ENCODE data around the gene RPS15A. TPM values are rescaled to one million over a fixed set of nuclear protein-coding genes. Genes with fewer than 3 reads are reported as not detected.

RPS15A gene
- total RNA-seq, 2 donors from 2014 or later: 1,367 to 1,664 TPM

DNA sequence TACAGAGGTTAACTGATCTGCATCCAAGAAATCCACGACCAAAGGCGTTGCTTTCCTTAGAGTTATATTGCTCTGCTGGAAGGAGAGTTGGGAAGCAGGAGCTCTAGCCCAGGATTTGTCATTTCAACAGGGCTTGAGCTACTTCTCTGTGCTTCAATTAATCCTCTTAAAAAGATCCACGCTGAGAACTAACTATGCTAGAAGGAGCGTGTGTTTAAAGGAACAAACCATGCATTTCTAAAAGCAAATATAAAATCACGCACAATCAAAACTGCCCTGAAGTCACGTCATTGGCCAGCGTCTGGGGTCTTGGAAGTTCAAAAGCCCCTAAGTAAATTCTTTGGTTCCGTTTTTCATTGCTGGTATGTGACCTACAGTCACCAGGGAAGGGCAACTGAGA lies 10.2 kb upstream of the RPS15A start:
- peak overlapping the region; percentile 97 for H3K4me3 Mint-ChIP-seq
- H3K4me3 ChIP-seq (ENCODE audit: low read length): peak overlapping the region; percentile 96
- peaks cover 13% of the 10 kb centered on the region for H3K4me1 ChIP-seq (ENCODE audit: control insufficient read depth, insufficient read depth, low read length)
- no peaks in the 10 kb centered on the region for H3K27me3 Mint-ChIP-seq (ENCODE audit: insufficient read depth)
- no peaks in the 10 kb centered on the region for H3K27me3 ChIP-seq (ENCODE audit: control insufficient read depth, insufficient read depth, low read length, poor library complexity, severe bottlenecking)
- H3K36me3 Mint-ChIP-seq (ENCODE audit: low read depth): peaks cover 34% of the 10 kb centered on the region
- no peaks in the 10 kb centered on the region for H3K9me3 ChIP-seq (ENCODE audit: control insufficient read depth, low read length)
- peak overlapping the region; percentile 93 for H3K27ac Mint-ChIP-seq
- no peak for DNase-seq
- H3K9ac ChIP-seq (ENCODE audit: extremely low read depth, low read length, poor library complexity, severe bottlenecking): peak overlapping the region; percentile 93
- TF ChIP-seq, protein P1, sequence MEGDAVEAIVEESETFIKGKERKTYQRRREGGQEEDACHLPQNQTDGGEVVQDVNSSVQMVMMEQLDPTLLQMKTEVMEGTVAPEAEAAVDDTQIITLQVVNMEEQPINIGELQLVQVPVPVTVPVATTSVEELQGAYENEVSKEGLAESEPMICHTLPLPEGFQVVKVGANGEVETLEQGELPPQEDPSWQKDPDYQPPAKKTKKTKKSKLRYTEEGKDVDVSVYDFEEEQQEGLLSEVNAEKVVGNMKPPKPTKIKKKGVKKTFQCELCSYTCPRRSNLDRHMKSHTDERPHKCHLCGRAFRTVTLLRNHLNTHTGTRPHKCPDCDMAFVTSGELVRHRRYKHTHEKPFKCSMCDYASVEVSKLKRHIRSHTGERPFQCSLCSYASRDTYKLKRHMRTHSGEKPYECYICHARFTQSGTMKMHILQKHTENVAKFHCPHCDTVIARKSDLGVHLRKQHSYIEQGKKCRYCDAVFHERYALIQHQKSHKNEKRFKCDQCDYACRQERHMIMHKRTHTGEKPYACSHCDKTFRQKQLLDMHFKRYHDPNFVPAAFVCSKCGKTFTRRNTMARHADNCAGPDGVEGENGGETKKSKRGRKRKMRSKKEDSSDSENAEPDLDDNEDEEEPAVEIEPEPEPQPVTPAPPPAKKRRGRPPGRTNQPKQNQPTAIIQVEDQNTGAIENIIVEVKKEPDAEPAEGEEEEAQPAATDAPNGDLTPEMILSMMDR (conservative IDR thresholded peaks at IDR 0.05): no peak
- H3K27ac ChIP-seq (ENCODE audit: low read depth, low read length): no peak overlapping the region
- WGBS, 2 experiments (ENCODE audit: insufficient coverage in 1 of 2, insufficient read length in 1 of 2): 1 to 2% methylated on average over 6 to 8 of the region's 8 CpGs
- peaks cover 2% of the 10 kb centered on the region for H3K9me3 Mint-ChIP-seq
- H3K36me3 ChIP-seq (ENCODE audit: control insufficient read depth, insufficient read depth, low read length): peaks cover 53% of the 10 kb centered on the region
- peaks cover 35% of the 10 kb centered on the region for H3K4me1 Mint-ChIP-seq

DNA sequence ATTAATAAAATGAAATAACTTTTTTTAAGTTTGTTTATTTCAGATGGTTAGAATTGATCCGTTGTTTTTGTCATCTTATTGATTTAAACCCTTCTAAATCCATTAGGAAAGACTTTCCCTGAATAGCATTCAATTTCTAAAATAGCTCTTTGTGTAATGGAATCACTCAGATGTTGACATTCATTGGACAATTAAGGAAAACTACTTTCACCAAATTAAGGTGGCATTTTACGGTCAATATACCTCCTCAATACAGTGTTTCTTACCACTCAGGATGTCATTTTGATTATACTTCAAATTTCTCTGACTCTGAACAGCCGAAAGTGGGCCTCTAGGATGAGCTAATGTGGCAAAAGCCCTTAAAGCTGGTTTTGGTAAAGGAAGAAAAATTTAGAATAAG lies 9.4 kb upstream of the RPS15A start:
- peaks cover 38% of the 10 kb centered on the region for H3K36me3 Mint-ChIP-seq (ENCODE audit: low read depth)
- TF ChIP-seq, protein P1 (conservative IDR thresholded peaks at IDR 0.05): no peak
- Histone ChIP-seq H3K27ac (ENCODE audit: low read depth, low read length) (no peak overlapping the region), H3K27me3 (ENCODE audit: control insufficient read depth, insufficient read depth, low read length, poor library complexity, severe bottlenecking) (no peaks in the 10 kb centered on the region), H3K4me1 (ENCODE audit: control insufficient read depth, insufficient read depth, low read length) (peaks cover 13% of the 10 kb centered on the region), H3K9me3 (ENCODE audit: control insufficient read depth, low read length) (no peaks in the 10 kb centered on the region), H3K9ac (ENCODE audit: extremely low read depth, low read length, poor library complexity, severe bottlenecking) (peak overlapping the region; percentile 93), H3K4me3 (ENCODE audit: low read length) (peak overlapping the region; percentile 96), H3K36me3 (ENCODE audit: control insufficient read depth, insufficient read depth, low read length) (peaks cover 57% of the 10 kb centered on the region)
- 88% methylated on average over 3 of the region's 3 CpGs; no CpG with 5 or more reads in 1 of the 2 experiments for whole genome bisulfite sequencing, 2 experiments (ENCODE audit: insufficient coverage in 1 of 2, insufficient read length in 1 of 2)
- peaks cover 2% of the 10 kb centered on the region for H3K9me3 Mint-ChIP-seq
- no peak for DNase-seq
- peak overlapping the region; percentile 97 for H3K4me3 Mint-ChIP-seq
- H3K27ac Mint-ChIP-seq: peak overlapping the region; percentile 93
- peaks cover 28% of the 10 kb centered on the region for H3K4me1 Mint-ChIP-seq
- H3K27me3 Mint-ChIP-seq (ENCODE audit: insufficient read depth): no peaks in the 10 kb centered on the region

DNA sequence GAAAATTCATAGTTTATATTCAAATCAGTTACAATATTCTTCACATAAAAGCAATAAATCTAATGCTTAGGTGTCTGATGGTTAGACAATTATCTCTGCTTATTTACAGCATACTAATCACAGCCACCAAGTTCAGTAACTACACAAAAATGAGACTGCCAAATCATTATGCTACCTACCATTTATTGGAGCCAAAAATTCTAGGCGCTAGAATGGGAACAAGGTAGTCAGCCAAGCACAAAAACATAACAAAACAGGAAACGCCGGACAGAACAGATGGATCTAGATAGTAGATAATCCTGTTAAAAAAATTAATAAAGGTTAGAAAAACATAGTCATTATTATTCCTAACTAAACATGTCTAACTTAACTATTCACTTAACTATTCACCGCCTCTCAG lies 7.6 kb upstream of the RPS15A start:
- Histone ChIP-seq H3K4me1 (ENCODE audit: control insufficient read depth, insufficient read depth, low read length) (peaks cover 6% of the 10 kb centered on the region), H3K4me3 (ENCODE audit: low read length) (peak overlapping the region; percentile 96), H3K27me3 (ENCODE audit: control insufficient read depth, insufficient read depth, low read length, poor library complexity, severe bottlenecking) (no peaks in the 10 kb centered on the region), H3K27ac (ENCODE audit: low read depth, low read length) (no peak overlapping the region), H3K9ac (ENCODE audit: extremely low read depth, low read length, poor library complexity, severe bottlenecking) (no peak overlapping the region), H3K9me3 (ENCODE audit: control insufficient read depth, low read length) (no peaks in the 10 kb centered on the region), H3K36me3 (ENCODE audit: control insufficient read depth, insufficient read depth, low read length) (peaks cover 68% of the 10 kb centered on the region)
- Mint-ChIP-seq H3K4me3 (no peak overlapping the region), H3K9me3 (peaks cover 2% of the 10 kb centered on the region), H3K27ac (no peak overlapping the region), H3K36me3 (ENCODE audit: low read depth) (peaks cover 54% of the 10 kb centered on the region), H3K27me3 (ENCODE audit: insufficient read depth) (no peaks in the 10 kb centered on the region), H3K4me1 (peaks cover 15% of the 10 kb centered on the region)
- WGBS, 2 experiments (ENCODE audit: insufficient coverage in 1 of 2, insufficient read length in 1 of 2): 98 to 100% methylated on average over 1 to 3 of the region's 4 CpGs
- TF ChIP-seq, protein P1 (conservative IDR thresholded peaks at IDR 0.05): no peak
- DNase-seq: no peak
